GM19193 (cell line): ENCODE data around the gene RAX2.

Source experiments
- POLR2A ChIP-seq: IDR thresholded peaks from 4 replicates; pipeline ENCODE4 v1.6.1; 2011; ENCODE audit not compliant: insufficient read depth, insufficient read length; ENCODE audit errors: extremely low read depth

The RAX2 gene

GRCh38 chr19:3807131-3807480, 35.1 kb upstream of the RAX2 start:
- TF ChIP-seq POLR2A, result no peak

- no peak for TF ChIP-seq POLR2A
Measured at GRCh38 chr19:3805859-3806258, 33.8 kb upstream of the RAX2 start.

DNA sequence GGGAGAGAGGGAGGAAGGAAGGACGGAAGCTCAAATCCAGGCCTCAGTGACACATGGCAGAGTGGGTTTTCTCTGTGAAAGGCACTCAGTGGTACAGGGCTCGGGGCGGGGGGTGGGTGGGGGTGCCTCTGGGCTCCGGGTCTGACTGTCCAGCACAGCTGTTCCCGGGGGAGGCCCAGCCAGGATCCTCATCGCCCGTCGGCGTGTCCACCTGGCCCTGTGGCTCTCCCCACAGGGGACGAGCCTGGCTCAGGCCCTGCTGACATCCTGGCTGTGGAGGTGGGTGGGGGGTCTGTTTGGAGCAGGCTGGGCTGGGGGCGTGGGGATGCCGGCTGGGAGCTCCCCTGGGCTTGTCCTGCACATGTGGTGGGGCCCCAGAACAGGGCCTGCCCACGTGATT, 32.4 kb upstream of the RAX2 start:
- no peak for TF ChIP-seq POLR2A

DNA sequence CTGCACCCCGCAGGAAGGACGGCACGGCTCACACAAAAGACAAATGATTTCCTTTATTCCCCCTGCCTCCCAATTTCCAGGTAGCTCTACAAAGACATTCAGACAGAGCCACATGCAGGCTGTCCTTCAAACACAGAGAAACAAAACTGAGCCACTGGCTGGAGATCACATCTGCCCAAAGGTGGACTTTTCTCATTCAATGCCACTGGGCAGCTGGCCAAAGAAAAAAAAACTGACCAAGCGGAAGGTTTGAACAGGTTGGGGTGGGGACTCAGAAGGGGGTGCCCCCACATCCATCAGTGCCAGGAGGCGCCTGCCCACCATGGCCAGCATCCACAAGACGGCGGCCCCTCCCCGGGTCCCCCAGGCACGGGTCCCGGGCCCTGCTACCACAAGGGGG, 32.0 kb upstream of the RAX2 start:
- TF ChIP-seq POLR2A, result no peak

DNA sequence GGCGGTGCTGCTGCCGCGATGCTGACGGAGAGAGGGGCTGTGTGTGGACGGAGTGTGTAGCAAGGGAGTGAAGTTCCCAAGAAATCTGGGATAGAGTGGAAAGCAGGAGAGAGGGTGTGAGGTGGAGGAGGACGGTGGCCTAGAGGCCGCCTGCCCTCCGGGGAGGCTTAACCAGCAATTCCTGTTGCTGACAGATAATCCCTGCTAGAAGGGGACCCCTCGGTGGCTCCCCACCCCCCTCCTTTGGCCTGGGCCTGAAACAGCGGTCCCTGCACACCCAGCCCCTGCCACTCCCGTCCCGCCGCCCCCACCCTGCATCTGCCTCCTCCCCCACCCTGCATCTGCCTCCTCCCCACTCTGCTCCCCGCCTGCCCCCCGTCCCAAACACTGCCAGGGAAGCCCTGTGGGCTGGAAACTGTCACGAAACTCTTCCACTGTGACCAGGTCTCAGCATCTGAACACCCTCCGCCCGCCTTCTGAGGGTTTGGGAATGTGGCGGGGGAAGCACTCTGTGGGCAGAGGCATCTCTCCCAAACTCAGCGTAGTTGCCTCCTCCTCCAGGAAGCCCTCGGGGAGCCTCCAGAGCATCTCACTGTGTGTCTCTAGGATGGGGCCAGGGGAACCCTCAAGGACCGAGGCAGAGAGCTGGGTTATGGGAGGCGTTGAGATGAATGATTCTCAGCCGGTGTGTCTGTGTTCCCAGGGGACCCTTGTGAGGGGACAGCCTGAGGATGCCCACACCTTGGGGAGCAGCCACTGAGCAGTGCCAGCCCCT, 31.3 kb upstream of the RAX2 start:
- TF ChIP-seq POLR2A, result no peak

DNA sequence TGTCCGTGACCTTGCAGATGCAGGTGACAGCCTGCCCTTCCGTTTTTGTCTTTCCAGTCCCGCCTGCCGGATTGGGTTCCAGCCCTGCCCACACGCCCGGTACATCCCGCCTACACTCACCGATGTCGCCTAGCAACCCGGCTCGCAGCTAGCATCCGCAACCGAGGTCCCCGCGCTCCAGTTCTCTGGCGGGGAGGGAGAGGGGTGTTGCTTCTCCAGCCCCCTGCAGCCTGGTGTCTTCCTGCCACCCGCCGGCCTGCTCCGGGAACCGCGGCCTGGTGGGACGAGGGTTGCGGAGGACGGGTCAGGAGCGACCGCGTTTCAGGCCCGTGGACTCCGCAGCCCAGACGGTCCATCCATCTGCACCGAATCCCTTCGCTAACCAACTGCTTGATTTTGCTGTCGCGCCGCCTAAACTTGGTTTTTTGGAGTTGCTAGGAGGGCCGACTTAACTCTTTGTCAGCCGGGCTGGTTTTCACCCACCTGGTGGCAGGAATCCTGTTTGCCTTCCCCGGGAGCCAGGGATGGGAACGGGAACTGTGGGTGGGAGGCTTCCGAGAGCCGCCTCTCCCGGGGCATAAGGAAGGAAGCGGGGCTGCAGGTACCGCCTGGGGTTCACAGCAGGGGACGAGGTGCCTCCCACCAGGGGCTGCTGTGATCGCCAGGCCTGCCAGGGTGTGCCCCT, 29.5 kb upstream of the RAX2 start:
- TF ChIP-seq POLR2A, result no peak

DNA sequence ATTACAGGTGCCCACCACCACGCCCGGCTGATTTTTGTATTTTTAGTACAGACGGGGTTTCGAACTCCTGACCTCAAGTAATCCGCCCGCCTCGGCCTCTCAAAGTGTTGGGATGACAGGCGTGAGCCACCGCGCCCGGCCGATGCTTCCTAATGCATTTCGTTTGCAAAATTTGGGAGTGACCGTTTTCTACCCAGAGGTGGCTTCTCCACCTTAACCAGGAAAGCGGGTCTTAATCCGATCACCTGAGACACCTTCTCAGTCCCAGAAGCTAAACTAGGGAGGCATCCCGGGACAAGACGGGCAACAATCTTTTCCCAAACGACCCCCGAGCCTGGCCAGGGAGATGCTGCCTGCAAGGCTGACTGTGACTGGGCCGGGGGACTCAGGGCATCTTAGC, 29.0 kb upstream of the RAX2 start:
- TF ChIP-seq POLR2A, result no peak

- no peak for TF ChIP-seq POLR2A
Measured at GRCh38 chr19:3798137-3798536, 26.1 kb upstream of the RAX2 start.

DNA sequence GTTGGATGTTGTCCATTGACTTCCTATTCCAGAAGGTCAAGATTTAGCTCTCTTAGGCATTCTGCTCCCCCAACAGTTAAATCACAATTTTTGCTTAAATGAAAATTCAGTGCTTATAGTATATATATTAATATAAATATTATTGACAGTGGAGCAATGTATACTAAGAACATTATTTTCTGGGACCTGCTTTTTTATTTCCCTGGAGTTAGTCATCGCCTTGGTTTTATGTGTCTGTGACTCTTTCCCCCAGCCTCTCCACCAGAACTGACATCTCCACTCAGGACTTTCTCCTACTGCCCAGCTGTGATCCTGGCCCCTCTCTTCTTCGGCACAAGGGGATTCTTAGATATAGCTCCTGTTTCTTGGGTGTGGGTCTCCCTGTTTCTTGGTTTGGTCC, 24.3 kb upstream of the RAX2 start:
- TF ChIP-seq POLR2A, result no peak

- TF ChIP-seq POLR2A, result no peak
Measured at GRCh38 chr19:3793799-3794198, 21.8 kb upstream of the RAX2 start.

- TF ChIP-seq POLR2A, result no peak
Measured at GRCh38 chr19:3792114-3792513, 20.1 kb upstream of the RAX2 start.

DNA sequence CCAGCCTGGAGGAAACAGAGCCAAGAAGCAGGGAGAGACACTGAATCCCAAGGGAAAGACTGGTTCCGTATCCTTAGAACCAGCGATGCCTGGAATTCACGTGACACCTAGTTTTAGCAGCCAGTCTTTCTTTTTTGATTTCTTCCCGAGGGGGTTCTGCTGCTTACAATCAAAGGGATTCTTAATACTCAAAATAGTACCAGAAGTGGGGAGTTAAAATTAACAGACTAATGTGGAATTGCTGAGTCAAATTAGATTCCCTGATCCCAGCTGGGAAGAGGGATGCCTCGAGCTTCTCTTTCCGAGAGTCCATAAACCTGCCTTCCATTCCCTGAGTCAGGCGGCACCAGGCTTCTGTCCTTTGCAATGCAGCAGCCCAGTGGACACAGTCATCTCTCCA, 18.9 kb upstream of the RAX2 start:
- TF ChIP-seq POLR2A, result no peak

DNA sequence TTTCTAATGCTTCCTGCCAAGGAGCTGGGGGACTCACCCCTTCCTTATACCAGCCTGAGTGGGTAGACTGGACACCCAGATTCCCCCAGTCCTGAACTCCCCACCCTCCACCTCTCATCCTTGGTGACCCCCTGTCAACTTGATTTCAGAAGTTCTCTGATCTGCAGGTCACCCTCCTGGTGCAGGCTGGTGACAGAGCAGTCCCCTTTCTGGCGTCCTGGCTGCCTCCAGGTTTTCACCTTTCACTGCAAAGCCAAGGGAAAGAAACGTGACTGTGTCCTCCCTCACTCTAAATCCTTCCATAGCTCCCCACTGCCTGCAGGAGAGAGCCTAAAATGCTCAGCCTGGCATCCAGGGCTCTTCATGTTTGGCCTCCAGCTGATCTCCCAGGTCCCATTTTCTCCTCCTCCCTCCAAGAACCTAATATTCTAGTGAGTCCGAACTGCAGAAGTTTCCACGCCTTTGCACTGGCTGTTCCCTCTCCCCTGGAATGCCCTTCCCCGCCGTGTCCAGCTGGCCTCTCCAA, 18.2 kb upstream of the RAX2 start:
- no peak for TF ChIP-seq POLR2A

DNA sequence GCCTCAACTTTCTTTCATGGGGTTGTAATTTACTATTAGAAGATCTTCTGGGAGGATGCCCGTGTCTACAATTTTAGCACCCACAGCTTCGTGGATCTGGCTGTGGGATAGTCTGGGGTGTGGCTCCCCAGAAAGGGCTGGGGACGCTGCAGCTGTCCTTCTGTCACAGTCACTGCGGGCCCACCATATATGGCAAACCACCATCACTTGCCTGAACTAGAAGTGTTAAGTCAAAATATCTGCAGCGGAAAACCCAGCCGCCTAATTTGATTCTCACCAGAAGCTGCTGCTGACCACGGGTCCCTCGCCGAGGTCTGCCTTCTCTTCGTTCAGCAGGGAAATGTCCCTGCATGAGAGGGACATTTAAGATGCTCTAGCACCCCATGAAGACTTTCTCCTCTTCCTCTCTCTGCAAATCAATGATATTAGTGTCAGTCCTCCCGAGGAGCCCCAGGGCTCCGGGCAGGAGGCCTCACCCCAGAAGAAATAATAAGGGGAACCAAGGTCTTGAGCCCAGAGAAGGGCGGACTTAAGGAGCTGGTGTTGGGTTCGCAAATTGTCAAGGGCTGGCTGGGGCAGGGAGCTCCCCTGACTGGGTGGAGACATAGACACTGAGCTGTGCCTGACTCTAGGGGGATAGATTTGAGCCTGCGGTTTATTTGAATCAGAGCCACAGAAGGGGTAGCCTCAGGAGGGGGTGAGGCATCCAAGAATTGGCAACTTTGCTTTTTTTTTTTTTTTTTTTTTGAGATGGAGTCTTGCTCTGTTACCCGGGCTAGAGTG, 17.2 kb upstream of the RAX2 start:
- no peak for TF ChIP-seq POLR2A
